EH (cell line): ENCODE data around the gene PGLYRP4.
A peak's percentile ranks its signal among the peaks of the same experiment; 100 is the strongest.

Experiments used
- DNase-seq: peaks from one replicate; pipeline ENCODE4 v3.0.0-alpha.2; 2015; ENCODE audit warnings: low read depth

Gene PGLYRP4, protein sequence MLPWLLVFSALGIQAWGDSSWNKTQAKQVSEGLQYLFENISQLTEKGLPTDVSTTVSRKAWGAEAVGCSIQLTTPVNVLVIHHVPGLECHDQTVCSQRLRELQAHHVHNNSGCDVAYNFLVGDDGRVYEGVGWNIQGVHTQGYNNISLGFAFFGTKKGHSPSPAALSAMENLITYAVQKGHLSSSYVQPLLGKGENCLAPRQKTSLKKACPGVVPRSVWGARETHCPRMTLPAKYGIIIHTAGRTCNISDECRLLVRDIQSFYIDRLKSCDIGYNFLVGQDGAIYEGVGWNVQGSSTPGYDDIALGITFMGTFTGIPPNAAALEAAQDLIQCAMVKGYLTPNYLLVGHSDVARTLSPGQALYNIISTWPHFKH

DNA sequence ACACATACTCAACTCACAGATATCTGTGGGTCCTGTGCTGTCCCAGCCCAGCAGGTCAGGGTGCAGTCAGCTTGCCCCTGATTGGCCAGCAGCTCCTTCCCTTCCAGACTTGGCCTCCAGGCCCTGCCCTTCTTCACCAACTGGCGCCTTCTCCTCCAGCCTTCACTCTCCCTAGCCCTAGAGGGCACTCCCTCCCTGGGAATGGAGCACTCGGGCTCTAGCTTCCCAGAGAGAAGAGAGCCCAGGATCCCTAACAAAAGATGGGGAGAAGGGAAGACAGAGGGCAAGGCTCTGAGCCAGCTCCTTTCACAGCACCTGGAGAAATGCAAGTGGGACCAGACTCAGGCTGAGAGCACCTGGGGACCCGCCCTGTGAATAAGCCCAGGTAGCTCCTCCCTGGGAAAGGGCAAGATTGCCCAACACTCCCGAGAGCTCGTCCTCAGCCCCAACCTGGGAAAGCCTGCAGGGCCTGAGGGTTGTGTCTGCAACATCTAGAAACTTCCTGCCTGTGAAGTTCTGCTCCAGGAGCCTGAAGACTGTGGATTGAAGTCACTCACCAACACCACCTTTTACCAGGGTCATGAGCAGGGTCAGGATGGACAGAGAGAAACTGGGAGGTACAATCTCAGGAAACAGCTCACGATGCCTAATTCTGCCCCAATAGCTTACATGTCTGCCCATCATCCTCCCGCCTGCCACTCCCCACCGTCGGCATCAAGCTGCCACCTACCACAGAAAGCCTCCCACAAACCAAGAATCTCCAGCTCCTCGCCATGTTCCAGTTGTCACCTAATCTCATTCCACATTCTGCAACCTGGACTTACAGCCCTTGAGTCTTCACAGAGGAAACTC, at the start of gene PGLYRP4:
PGLYRP4 (minus strand) TSS at position 331 of the 852 bp plus-strand sequence. CDS start 909 bp downstream, outside the sequence.
- no peak for DNase-seq

GRCh38 chr1:153397924-153398651, 49.4 kb upstream of the PGLYRP4 start:
- no peak for DNase-seq

DNA sequence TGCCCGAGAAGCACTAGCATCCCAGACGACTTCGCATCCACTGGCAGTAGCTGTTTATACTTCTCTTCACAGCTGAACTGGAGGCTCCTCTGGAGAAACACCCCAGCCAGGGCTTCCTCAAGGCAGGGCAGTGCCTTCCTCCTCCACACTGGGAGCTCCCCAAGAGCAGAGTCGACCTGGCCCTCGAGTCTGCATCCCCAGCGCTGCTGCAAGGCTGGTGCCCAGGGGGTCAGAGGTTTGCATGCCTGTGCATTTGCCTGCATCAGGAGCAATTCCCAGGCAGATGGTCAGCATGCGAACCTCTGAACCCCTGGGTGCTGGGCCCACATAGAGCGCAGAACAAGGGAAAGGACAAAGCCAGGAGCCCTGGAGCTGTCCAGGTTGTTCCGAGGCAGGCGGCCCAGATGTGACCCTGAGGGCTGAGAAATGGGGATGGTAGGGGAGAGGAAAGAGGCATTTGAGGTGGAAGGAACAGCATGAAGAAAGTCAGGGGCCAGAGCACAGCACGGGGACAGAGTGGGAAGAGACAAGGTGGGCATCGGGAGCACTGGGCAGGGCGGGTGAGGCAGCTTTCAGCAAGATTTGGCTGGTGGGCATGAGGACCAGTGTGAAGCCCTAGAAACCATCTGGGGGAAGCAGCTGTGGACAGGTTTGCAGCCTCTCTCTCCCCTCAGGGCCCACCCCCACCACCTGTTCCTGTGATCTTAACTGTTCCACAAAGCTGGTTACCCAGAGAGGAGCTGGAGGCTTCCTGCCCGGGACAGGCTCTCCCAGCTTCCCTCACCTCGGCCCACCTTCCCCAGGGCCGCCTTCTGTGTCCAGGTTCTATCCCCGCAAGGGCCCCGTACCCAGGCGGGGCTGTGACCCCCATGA, 48.6 kb upstream of the PGLYRP4 start:
- DNase-seq = no peak

DNA sequence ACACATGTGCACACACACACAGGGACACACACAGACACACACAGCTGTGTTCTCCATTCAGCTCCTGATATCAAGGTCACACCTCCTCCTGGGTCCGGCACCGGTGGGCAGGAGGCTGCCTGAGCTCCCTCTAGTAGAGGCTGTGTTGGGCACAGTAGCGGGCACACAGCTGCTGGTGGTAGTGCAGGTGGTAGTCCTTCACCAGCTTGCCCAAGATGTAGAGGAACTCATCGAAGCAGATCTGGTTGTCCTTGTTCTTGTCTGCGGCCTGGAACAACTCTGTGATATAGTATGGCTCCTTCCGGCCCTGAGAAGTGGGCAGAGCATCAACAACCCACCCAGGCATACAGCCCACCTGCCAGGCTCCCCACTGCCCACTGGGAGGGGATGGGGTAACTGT, 47.8 kb upstream of the PGLYRP4 start:
- no peak for DNase-seq

DNA sequence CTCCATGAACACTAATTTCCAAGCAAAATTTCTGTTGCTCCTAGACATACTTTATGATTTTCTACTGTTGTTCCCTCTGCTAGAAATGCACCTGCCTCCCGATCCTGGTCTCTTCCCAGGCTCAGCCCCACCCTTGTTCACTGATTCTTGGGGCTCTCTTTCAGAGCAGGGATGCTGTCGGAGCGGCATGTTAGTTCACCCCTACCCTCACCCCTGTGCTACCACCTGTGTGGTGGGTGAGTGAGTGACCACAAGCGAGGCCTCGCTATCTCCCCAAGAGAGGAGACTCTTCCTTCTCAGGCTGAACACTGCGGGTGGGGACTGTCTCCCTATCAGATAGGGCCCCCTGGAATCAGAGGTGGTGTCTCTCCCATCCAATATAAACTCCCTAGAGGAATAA, 47.1 kb upstream of the PGLYRP4 start:
- DNase-seq = no peak

DNA sequence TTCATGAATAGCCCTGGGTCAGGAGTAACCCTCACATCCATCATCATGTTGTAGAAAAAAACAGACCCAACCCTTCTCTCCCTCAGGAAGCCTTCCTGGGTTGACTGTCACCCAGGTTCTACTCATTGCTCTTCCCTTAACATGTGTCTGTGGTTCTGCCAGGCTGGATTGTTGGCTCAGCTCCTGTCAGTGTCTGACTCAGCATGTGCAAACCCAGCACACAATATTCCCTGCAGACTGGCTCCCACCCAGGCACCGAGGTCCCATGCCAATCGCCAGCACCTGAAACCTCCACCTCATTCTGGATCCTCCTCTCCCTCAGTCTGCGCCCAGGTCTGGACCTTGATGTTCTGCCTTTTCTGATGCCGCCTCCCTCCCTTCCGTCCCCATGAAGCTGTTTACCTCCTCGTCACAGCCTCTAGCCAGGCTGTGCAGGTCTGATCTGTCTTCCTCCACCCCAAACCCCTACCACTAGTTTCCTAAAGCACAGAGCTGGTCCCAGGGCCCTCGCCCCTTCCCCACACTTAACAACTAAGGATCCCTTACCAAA, 46.6 kb upstream of the PGLYRP4 start:
- DNase-seq = no peak

GRCh38 chr1:153394391-153394790, 45.8 kb upstream of the PGLYRP4 start:
- DNase-seq = no peak

GRCh38 chr1:153393926-153394325, 45.3 kb upstream of the PGLYRP4 start:
- DNase-seq = no peak

DNA sequence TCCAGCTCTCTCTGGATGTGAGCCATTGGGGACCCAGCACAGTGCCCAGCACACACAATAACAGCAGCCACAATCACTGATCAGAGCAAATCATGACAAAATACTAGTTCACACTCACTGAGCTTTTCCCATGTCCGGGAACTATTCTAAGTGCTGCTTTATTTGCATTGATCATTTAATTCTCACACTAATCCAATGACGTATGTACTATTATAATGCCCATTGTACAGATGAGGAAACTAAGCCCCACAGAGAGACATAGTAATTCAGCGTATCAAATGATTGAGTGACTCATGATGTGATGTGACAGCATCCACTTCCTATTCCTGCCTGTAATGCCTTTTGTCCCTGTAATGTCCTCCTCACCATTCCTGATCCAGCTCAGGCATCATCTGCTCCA, 44.2 kb upstream of the PGLYRP4 start:
- no peak for DNase-seq

DNA sequence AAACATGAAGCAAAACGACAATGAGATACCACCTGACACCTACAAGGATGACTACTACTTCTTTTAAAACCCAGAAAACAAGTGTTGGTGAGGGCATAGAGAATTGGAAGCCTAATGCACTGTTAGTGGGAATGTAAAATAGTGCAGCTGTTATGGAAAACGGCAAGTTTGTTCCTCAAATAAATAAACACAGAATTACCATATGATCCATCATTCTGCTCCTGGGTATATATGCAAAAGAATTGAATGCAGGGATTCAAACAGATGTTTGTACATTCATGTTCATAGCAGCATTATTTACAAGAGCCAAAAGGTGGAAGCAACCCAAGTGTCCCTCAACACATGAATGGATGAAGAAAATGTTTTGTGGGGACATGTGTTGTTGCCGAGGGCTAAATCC, 43.6 kb upstream of the PGLYRP4 start:
- no peak for DNase-seq

GRCh38 chr1:153390938-153391710, 42.5 kb upstream of the PGLYRP4 start, which contains the start of gene S100A8:
TSS of gene S100A8 (minus strand) at chr1:153391073. CDS start at chr1:153390535, 538 bp downstream.
- DNase-seq = peak; percentile 1

DNA sequence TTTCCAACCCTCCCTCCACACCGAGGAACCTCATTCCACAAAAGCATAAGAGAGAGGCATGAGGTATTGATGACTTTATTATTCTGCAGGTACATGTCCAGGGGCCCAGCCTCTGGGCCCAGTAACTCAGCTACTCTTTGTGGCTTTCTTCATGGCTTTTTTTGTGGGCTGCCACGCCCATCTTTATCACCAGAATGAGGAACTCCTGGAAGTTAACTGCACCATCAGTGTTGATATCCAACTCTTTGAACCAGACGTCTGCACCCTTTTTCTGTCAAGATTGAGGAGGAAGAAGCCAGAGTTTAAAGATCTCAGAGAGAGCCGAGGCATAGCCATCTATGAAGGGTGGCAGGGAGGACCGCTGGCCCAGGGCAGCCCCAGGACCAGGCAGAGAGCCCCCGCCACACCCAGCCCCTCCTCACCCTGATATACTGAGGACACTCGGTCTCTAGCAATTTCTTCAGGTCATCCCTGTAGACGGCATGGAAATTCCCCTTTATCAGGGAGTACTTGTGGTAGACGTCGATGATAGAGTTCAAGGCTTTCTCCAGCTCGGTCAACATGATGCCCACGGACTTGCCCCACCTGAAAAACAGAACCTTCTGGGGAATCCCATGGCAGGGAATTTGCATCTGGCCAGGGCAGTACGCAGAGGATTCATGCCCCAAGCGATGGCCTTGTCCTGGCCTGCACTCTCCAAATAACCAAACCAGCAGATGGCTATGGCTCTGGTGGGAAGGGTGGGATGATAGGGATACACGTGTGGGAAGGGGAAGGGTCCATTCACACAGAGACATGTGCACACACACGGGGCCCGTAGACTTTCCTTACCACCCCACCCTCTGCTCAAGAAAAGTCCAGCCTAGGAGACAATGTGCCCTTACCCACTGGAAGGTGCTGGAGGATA, 41.6 kb upstream of the PGLYRP4 start:
- no peak for DNase-seq

GRCh38 chr1:153389401-153389800, 40.8 kb upstream of the PGLYRP4 start:
- DNase-seq = no peak

- no peak for DNase-seq
Measured at GRCh38 chr1:153387785-153388184, 39.1 kb upstream of the PGLYRP4 start.

DNA sequence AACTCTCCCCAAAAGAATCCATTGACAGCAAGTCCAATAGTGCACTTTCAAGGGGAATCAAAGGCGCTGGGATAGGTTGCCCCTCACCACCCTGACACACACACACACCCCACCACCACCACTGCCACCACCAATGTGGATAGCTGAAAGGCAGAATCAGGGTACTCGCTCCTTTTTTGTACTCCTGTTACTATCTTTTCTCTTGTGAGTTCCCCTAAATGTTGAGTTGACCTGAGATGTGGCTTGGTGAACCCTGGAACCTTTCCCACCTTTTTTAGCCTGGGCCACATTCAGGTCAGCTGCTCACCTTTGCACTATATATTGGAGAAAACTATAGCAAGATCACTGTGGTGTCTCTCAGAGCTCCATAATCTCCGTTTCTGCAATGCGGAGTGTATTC, 38.4 kb upstream of the PGLYRP4 start:
- no peak for DNase-seq

DNA sequence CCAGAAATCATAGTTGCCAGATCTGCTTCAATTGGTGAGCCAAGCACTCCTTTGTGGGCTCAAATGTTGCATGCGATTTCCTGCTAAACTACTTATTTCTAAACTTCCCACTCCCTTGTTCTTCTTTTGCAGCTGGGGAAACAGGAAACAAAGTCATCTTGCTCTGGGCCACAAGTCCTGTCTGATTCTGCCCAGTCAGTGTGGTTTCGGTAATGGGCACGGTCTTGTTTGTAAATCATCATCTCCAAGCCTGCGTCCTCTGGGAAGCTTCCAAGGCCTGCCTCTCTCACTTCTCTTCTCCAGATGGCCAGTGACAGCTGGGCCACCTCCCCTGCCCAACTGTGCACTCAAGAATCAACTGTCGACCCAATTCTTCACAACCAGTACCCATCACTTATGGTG, 37.9 kb upstream of the PGLYRP4 start:
- DNase-seq = no peak

DNA sequence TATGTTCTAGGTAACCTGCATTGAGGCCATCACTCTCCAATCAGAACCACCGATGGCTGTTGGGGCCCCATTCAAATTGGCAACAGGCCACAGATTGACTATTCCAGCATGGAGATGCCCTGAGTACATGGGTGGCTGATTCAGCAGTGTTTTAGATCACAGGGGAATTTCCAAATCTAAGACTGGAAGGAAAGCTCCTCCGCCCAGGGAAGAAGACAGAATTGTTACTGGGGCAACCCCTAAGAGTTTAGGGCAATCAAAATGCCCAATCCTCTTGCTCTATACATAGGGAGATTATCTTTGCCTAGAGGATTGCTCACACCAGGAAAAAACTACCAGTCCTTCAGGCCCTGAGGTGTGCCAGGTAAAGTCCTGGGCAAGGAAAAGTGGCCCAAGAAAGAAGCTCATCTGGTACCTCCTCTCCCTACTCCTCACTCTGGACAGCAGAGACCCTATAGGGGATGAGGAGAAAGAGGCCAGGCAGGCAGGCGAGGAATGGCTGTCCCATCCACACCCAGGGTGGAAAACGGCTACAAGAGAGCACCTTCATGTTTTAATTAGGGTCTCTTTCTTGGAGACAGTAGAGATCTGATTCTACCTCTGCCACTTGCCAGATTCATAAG, 36.4 kb upstream of the PGLYRP4 start:
- no peak for DNase-seq

GRCh38 chr1:153380711-153381110, 32.1 kb upstream of the PGLYRP4 start:
- no peak for DNase-seq

GRCh38 chr1:153379591-153379990, 30.9 kb upstream of the PGLYRP4 start:
- no peak for DNase-seq
